Esophagus mucosa (tissue), 1 donor: ENCODE data around the gene JPH3. TPM values are rescaled to one million over a fixed set of nuclear protein-coding genes. Genes with fewer than 3 reads are reported as not detected.

Experiments
- ATAC-seq: fragments of 200-7000 bp; cut with Tn5 transposase; one replicate; pipeline ENCODE4 v1.9.1; 2020
- total RNA-seq: library from RNA; stranded (reverse); gene quantifications from one replicate; pipeline ENCODE4 v1.2.4, GENCODE V29; 2023
- donor health status: DM: yes; HTN: yes; CAD: no.

Gene JPH3
- total RNA-seq, 1 donor from 2014 or later: 0.16 TPM

DNA sequence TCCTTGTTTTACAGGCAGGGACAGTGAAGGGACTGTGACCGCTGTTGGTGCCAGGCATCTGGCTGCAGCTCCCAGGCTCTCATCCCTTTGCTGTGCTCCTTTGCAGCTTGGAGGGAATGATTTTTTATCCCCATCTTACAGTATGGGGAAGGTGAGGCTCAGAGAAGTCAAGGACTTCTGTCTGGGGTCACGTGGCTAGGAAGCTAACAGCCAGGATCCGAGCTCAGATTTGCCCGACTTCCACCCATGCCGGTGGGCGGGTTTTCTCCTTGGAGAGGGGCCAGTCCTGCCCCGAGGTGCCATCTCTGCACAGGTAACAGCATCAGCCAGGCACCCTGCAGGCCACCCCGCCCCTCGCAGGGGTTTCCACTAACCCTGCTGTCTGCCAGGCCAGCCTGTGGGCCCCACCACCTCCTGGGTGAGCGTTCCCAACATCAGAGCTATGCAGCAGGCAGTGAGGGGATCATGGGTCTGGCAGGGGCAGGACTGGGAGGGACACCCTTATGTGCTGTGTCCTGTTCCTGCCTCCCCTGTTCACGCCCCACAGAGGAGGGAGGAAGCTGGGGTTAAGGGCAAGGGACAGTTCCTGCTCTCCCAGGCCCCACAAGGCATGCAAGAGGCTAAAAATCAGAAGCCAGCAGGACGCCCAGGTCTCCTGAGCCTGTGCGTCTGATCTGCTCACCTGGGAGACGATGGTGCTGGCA is 25.4 kb downstream of the JPH3 start:
- ATAC-seq: peak; percentile 10

DNA sequence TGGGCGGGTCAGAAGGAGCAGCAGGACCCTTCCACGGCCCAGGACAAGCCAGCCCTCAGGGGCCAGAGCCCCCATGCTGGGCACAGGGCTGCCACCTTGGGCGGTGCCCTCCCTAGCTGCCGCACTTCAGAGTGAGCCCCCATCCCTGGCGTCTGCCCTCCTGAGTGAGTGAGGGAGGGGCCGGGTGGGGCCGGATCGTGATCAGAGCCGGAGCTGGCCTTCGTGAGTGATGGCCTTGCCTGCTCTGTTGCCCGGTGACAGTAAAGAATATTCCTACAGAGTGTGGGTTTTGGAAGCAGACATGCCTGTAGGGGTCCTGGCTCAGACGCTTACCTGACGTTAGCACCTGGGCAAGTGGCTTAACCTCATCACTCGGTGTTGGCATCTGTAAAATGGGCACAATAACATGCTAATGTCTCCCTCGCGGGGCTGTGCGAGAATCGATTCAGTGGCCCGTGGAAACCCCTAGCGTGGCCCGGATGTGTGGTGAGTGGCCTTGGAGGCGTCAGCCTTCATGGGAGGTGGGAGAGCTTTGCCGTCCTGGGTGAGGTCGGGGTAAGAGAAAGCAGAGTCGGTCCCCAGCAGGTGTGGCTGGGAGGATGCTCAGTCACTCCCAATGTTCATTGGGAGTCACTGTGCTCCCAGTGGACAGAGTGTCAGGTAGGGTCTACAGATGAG is 26.1 kb downstream of the JPH3 start:
- ATAC-seq: no peak

DNA sequence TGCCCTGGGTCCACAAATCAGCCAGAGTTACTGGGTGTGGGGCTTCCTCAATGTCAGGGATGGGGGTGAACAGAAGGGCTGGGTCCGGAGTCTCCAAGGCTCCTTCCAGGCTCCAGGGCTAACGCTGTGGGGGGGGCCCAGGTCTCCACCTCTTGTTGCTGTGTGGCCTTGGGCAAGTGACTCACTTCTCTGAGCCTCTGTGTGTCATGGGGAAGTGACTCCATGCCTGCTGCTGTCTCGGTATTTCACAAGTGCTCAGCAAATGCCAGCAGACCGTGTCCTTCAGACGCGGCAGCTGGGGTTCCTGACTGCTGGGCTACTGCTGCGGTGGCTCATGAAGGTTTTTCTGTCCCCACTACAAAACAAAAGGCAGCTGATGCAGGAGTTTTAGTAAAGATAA is 26.6 kb downstream of the JPH3 start:
- peak; percentile 91 for ATAC-seq

DNA sequence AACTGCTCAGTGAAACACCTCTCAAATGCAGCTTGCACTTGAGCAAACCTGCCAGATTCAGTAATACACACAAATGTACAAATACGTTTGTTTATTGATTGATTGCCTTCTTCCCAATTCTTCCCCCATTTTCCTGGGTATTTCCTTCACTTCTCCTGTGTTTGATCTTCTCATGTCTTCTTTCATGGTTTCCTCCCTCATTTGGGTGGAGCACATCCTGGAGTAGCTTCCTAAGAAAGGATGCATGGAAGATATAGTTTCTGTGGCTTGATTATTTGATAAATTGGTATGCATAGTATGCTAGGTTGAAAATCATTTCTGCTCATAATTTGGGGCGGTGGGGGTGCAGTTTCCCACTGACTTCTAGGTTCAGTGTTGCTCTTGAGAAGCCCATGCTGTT is 28.8 kb downstream of the JPH3 start:
- ATAC-seq: no peak

DNA sequence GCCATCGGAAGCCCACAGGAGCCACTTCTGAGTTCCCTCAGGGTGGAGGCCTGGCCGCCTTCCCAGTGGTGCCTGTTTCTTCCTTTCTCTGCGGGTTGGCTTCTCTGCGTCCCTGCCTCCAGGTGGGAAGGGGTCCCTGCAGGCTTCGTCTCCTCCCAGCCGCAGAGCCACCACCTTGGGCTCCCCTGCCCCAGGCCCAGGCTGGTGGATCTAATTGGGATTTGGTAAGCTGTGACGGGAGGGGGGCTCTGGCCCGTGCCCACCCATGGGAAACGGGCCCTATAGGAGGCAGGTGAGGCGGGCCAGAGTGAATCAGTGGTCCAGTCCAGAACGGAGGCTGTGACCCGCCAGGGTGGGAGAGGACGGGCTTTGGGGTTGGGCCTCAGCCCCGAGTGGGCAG is 32.1 kb downstream of the JPH3 start:
- no peak for ATAC-seq

DNA sequence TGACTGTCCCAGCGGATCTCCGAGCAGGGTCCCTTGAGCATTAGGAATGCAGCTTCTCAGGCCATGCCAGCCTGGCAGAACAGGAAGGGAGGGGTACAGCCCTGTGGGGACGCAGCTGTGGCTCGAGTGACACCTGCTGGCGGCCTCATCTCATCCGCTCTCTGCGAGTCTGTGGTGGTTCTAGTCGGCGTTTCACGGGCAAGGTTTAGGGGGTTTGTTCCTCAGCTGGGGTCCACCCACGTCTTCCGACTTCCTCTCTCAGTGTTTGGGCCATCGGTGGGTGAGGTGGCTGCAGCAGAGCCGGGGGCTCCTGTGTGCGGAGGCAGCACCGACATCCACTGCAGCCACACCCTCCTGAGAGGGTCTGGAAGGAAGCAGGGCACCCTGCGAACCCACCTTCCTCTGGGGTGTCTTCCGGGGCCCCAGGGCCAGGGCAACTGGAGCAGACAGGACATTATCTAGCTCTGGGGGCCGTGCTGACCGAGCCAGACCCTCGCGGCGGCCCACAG is 33.3 kb downstream of the JPH3 start:
- ATAC-seq: peak; percentile 76

DNA sequence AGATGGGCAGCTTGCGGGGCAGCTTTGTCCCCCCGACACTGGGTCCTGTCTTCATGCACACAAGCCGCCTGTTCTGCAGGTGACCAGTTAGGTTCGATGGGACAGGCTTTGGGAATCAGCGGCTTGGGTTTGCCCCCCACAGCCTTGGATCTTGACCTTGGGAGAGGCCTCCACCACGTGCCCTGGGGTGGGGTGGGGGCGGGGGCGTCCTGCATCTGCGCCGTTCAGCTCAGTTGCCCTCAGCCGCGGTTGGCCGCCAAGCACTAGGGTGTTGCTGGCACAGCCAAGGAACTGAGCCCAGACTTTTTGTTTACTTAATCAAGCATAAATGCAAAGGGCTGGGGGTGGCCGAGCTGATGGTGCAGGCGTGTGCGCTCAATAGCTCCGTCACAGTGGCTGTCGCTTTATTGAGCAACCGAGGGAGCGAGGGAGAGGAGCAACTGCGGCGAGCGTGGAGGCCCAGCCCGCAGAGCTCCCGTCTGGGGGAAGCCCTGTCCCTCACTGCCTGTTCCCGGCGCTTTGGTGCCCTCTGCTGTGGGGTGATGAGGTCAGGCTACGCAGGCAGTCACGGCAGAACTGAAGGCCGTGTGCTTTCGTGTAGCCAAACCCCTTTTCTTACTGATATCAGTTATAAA is 33.9 kb downstream of the JPH3 start:
- ATAC-seq: peak; percentile 90

DNA sequence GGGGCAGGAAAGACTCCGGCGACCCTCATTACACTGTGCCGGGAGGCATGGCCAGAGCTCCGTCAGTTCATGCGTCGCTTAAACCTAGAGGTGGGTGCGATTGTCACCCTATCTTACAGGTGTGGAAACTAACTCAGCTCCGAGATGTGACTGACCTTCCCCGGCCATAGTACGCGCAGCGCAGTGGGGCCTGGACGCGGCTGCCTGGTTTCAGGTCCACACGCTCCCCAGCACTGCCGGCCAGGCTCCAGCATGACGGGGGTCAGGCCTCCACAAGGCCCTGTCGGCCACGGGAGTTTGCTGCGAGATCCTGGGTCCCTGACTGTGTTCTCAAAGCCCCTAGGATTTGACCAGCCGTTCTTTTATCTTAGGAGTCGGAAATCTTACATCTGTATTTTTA is 34.4 kb downstream of the JPH3 start:
- no peak for ATAC-seq

DNA sequence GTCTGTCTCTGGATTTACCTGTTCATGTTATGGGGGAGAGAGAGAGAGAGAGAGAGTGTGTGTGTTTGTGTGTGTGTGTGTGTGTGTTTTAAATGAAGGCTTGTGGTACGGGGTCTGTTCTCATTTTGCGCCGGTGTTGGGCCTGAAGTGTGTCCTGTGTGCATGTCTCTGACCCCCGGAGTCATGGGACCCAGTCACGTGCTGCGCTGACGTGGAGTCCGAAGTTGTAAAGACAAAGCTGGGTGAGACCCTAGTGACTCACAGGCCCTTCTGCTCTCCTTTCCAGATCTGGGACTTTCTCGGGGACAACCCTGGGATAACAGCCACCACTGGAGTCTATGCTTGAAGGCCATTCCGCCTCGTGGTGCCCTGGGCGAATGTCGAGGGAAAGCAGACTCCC is 35.0 kb downstream of the JPH3 start:
- no peak for ATAC-seq

DNA sequence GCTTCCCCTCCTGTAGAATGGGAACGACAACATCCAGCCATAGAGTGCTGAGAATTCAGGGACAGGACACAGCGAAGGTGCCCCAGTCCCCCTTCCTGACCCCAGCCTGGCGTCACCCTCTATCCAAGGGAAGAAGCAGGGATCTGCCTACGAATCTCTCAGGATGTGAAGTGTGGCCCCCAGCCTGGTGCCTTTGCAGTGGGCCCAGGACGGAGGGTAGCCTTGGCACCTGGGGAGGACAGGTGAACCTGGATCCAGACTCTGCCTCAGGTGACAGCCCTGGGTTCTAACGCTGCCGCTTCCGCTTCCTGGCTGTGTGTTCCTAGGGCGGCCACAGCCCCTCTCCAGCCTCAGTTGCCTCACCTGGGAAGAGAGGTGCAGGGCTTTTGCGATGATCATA is 36.4 kb downstream of the JPH3 start:
- no peak for ATAC-seq

DNA sequence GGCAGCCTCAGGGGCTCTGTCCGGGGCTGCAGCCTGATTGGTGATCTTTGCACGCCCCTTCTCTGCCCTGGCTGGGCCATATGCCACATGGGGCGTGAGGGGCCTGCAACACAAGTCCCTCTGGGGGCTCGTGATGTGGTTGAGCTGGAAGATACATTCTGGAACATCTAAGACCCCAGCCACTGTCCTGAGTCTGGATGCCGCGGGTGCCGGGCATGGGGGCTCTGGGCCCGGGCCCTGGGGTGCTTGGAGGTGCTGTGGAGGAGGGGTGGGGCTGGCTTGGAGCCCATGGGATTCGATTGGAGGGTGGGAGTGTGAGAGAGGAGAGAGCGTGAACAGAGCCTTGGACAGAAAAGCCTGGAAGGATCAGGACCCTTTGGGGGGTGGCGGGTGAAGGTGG is 39.4 kb downstream of the JPH3 start:
- no peak for ATAC-seq

DNA sequence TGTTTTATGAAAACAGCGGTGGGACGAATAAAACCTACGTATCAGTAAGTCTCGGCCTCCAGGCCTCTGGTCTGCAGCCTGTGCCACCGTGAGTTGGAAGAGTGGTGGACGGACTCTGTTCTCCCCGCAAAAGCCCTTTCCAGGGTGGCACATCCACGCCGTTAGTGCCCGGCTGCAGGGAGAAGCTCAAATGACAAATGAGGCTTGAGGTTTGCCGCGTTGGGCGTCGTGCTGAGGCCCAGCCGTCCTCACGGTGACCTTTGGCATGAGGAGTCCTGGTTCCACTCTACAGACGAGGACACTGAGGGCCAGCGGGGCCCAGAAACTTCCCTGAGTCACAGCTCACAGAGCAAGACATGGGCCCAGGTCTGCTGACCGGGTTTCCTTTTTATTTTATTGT is 40.2 kb downstream of the JPH3 start:
- no peak for ATAC-seq

DNA sequence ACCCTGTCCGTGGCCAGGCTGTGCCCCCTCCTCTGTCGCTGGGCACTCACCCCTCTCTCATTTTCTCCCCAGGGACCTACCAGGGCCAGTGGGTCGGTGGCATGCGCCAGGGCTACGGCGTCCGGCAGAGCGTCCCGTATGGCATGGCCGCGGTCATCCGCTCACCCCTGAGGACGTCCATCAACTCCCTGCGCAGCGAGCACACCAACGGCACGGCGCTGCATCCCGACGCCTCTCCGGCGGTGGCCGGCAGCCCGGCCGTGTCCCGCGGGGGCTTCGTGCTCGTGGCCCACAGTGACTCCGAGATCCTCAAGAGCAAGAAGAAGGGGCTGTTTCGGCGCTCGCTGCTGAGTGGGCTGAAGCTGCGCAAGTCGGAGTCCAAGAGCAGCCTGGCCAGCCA is 41.9 kb downstream of the JPH3 start:
- ATAC-seq: no peak

DNA sequence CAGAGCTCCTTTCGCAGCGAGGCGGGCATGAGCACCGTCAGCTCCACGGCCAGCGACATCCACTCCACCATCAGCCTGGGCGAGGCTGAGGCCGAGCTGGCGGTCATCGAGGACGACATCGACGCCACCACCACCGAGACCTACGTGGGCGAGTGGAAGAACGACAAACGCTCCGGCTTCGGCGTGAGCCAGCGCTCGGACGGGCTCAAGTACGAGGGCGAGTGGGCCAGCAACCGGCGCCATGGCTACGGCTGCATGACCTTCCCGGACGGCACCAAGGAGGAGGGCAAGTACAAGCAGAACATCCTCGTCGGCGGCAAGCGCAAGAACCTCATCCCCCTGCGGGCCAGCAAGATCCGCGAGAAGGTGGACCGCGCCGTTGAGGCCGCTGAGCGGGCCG is 42.3 kb downstream of the JPH3 start:
- ATAC-seq: no peak

DNA sequence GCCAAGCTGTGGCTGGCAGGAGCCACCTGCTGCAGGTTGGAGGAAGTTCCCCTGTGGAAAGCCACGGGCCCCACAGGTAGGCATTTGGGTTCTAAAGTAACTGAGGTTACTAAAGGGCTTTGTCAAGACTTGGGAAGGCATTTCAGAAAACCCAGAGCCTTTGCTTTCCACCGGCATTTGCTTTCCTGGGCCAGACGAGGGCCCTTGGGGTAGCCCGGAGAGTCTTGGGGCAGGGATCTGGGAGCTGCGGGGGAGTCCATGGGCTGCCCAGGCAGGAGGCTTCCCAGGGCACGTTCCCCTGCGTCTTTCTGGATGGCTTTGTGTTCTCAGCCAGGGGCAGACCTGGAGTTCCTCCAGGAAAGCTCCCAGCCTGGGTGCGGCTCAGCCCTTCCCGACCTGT is 43.5 kb downstream of the JPH3 start:
- no peak for ATAC-seq

DNA sequence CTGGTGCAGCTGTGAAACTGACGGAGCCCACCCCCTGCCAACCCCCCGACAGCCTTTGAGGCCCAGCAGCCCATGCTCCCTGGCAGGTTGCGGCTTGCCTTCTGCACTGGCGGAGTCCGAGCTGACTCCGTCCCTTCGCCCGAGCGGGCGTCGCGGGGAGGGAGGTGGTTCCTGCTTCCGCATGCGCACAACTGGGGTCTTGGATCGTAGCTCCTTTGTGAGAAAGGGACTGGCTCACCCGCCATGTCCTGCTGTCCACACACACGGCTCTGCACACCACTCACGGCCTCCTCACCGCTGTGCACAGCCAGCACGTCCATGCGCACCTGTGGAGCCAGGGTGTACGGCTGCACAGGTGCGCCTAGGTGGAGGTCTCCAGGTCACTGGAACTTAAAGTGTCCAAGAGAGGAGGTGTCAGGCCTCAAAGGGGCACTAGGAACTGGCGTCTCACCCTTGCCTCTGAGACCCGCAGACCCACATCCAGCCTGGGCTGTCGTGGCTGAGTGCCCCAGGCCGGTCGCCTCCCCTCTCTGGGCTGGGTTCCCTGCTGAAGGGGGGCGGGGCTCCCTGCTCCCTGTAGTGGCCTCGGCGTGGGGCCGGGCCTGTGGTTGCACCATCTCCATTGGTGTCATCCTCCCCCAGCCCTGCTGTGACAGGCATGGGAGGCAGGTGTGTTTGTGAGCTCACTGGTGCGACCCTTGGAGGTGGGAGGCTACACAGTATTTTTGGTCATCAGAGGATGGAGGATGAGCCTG is 45.3 kb downstream of the JPH3 start:
- no peak for ATAC-seq

DNA sequence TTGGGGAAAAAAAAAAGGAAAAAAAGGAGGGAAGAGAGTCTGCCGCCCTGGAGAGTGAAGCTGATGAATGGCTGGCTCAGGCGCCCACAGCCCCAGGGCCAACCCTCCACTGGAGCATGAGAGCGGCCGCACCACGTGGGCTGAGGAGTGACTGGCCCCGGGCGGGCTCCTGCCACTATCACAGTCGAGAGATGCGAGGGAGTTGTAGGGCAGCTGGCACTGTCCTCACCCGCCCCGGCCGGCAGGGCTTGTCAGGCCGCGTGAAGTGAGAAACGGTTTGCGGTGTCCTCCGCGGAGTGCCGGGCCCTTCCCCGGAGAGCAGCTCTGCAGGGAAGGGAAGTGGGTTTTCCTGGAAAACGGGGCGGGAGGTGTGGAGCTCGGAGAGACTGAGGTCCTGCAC is 45.9 kb downstream of the JPH3 start:
- ATAC-seq: no peak

DNA sequence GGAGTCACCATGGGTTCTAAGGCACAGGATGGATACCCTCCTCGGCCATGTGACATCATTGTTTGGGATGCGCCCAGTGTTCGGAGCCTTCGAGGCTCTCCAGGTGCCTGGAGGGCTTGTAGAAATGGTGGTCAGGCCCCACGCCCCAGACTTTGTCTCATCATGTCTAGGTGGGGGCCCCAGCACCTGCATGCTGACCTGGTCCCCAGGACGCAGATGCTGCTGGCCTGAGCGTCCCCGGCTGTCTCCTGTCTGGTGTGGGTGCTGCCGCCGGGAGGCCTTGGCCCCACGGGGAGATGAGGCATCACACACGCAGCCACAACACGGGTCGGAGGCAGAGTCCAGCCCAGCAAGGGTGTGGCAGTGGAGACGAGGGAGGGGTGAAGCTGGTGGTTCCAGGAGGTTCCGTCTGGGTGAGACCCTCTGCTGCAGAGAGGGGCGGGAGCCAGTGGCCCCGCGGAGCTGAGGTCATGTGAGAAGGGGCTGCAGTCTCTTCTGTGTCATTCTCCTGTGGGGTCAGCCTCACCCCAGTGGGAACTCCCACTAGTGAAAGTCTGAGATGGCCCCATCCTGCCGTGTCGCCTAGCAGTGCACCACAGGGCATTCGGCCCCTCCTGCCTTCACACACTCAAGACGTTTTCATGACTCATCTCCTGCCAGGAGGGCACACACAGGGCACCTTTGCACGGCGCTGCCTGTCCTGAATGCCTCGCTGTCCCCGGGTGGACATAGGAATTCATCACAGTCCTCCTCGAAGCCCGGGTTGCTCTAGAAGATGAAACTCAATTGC is 46.6 kb downstream of the JPH3 start:
- ATAC-seq: no peak

DNA sequence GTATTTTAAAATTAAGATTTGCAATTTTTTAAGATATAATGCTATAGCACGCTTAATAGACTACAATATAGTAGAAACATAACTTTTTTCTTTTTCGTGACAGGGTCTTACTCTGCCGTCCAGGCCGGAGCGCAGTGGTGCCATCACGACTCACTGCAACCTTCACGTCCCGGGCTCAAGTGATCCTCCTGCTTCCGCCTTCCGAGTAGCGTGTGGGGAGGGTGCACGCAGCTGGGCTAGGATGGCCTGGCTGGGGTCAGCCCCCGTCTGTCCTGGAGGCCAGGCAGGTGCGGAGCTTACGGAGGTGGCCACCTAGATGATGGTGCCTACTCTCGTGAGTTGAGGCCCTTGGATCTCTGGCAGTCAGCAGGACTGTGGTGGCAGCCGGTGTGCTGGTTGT is 50.1 kb downstream of the JPH3 start:
- ATAC-seq: no peak

DNA sequence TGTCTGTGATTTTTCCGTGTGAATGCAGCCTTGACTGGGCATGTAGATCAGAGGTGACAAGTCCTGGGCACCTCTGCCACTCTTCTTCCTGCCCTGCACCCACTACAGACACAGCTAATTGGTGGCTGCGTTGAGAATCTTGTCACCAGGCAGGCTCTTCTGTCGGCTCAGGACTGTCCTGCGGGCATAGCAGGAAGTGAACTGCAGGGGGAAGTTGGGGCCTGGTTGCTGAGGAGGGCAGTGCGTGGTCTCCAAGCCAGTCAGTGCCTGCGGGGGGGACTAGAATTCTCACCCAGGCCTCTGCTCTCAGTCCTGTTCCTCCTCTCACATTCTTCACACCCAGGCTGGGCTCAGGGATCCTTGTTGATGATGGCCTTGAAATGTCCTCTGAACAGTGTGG is 50.5 kb downstream of the JPH3 start:
- ATAC-seq: no peak

DNA sequence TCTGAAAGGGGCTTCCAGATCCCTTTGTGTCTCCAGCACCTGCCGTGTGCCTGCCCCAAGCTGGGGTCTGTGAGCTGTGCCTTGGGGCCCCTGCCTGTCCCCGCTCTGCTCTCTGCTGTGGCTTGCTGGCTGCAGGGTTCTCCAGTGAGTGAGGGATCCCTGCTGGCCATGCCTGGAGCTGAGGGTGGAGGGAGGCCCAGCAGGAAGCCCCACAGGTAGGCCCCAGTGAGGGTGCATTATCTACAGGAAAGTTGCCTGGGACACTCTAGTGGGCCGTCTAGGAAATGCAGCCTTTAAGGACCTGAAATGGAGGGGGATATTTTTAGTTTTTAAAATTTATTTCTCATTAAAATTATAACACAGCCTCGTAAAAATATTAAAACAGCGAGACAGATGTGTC is 50.9 kb downstream of the JPH3 start:
- ATAC-seq: no peak

DNA sequence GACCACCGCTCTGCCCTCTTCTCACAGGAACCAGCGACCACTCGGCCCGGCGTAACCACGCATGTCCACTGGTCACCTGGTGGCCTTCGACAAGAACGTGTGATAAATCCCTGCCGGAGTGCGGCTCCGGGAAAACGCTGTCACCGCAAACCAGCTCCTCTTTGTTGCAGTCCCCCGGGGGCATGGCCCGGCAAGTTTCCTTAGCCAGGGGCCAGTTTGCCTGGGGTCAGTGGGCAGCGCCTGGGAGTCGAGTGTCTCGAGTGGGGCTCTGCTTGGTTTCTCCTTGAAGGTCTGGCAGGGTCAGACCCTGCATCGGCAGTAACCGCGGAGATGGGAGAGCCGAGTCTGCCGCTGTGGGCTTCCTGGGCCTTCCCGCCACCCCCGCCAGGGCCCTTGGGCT is 52.5 kb downstream of the JPH3 start:
- ATAC-seq: no peak
